HepG2 (cell line): ENCODE data around the gene CRYM. TPM values are rescaled to one million over a fixed set of nuclear protein-coding genes. Genes with fewer than 3 reads are reported as not detected.

Source experiments
- ATAC-seq: fragments of 200-7000 bp; cut with Tn5 transposase; 3 replicates; pipeline ENCODE4 v1.9.1; 2020; ENCODE audit warnings: mild to moderate bottlenecking, moderate library complexity
- BruUV-seq: library from RNA; stranded (reverse); fragments of 400-500 nt; replicated peaks from 2 replicates; lab custom pipeline; 2021; lab: Mats Ljungman, UMichigan
- CTCF ChIA-PET: fragments of 300-600 bp; formaldehyde crosslinking; extraction: SDS; loops from one replicate; lab custom pipeline; 2021; ENCODE audit warnings: low total read pairs, inconsistent platforms, low intra/inter-chr PET ratio; lab: Yijun Ruan, JAX
- POLR2A ChIA-PET: fragments of 350-600 bp; sonication (Branson Sonifier 250); formaldehyde crosslinking; loops from one replicate; lab custom pipeline; 2020; ENCODE audit warnings: antibody characterized with exemption, inconsistent platforms; lab: Yijun Ruan, JAX
- DNase-seq: peaks from one replicate; pipeline ENCODE4 v3.0.0-alpha.2; 2015; ENCODE audit warnings: low spot score
- FAIRE-seq: peaks from 3 replicates; lab custom pipeline; 2011; peaks lifted over from hg19 to GRCh38; lab: Jason Lieb, UNC
- H2AFZ ChIP-seq: one replicate; pipeline ENCODE4 v1.6.1; 2011; ENCODE audit warnings: low read length, inconsistent platforms
- H3K27ac ChIP-seq: fragments of 300-600 bp; 3 replicates; pipeline ENCODE4 v1.8.0; 2011; ENCODE audit warnings: mixed run types, mild to moderate bottlenecking, mixed read lengths, low read length, inconsistent platforms; ENCODE audit not compliant: insufficient read depth; ENCODE audit errors: extremely low read length
- H3K27me3 ChIP-seq, 2 experiments: fragments of 200-600 bp in 1 of 2; 2 replicates in 1 of 2; 3 replicates in 1 of 2; pipeline versions ENCODE4 v1.6.0 to v1.8.0; 2011; ENCODE audit warnings: low read length in 2 of 2, mild to moderate bottlenecking in 2 of 2, moderate library complexity in 2 of 2, inconsistent platforms in 1 of 2; ENCODE audit not compliant: insufficient read depth in 2 of 2, control insufficient read depth in 1 of 2
- H3K36me3 ChIP-seq, 2 experiments: fragments of 200-600 bp in 1 of 2; replicated peaks in 1 of 2; 2 replicates in 1 of 2; 3 replicates in 1 of 2; pipeline versions ENCODE4 v1.5.1 to v1.8.0; 2011; ENCODE audit warnings: low read length in 2 of 2, inconsistent platforms in 1 of 2; ENCODE audit not compliant: insufficient read depth in 2 of 2, control insufficient read depth in 1 of 2
- H3K4me1 ChIP-seq: 2 replicates; pipeline ENCODE4 v1.5.1; 2012; ENCODE audit warnings: low read length, inconsistent platforms; ENCODE audit not compliant: insufficient read depth
- H3K4me2 ChIP-seq: 2 replicates; pipeline ENCODE4 v1.6.0; 2011; ENCODE audit warnings: low read depth, low read length, inconsistent platforms
- H3K4me3 ChIP-seq, 3 experiments: fragments of 200-600 bp in 1 of 3; sonication (generic), shearing (Covaris generic) in 1 of 3; replicated peaks in 1 of 3; 2 replicates each; pipeline ENCODE4 v1.5.1; 2011 to 2016; ENCODE audit warnings: low read length in 3 of 3, inconsistent platforms in 2 of 3, low read depth in 2 of 3, mild to moderate bottlenecking in 2 of 3, control low read depth in 1 of 3, mixed read lengths in 1 of 3; ENCODE audit not compliant: insufficient read depth in 1 of 3
- H3K79me2 ChIP-seq: one replicate; pipeline ENCODE4 v1.6.1; 2011; ENCODE audit warnings: low read length, inconsistent platforms; ENCODE audit not compliant: insufficient read depth
- H3K9ac ChIP-seq: 2 replicates; pipeline ENCODE4 v1.6.0; 2011; ENCODE audit warnings: mild to moderate bottlenecking, low read depth, low read length, inconsistent platforms; ENCODE audit not compliant: insufficient read depth
- H3K9me3 ChIP-seq: 2 replicates; pipeline ENCODE4 v1.5.1; 2012; ENCODE audit warnings: mild to moderate bottlenecking, low read length
- H4K20me1 ChIP-seq: 2 replicates; pipeline ENCODE4 v1.6.0; 2011; ENCODE audit warnings: inconsistent platforms, mild to moderate bottlenecking, low read length, moderate library complexity; ENCODE audit not compliant: insufficient read depth
- CBX2 ChIP-seq, 2 experiments: fragments of 200-600 bp in 1 of 2; sonication (generic); formaldehyde crosslinking in 1 of 2; IDR thresholded peaks; 2 replicates each; pipeline versions ENCODE4 v1.7.0 to v1.8.1; 2018 to 2022; ENCODE audit warnings: low read depth in 2 of 2, low read length in 1 of 2, mild to moderate bottlenecking in 1 of 2, missing genetic modification reagents in 1 of 2
- CEBPB ChIP-seq: IDR thresholded peaks from 2 replicates; pipeline ENCODE4 v1.6.1; 2011; ENCODE audit warnings: low read depth, low read length, improper control_type of control experiment, borderline replicate concordance
- CEBPG ChIP-seq: IDR thresholded peaks from 2 replicates; pipeline ENCODE4 v1.6.1; 2016
- FOSL2 ChIP-seq: sonication (generic); formaldehyde crosslinking; IDR thresholded peaks from 2 replicates; pipeline ENCODE4 v1.4.0; 2020; ENCODE audit warnings: missing genetic modification reagents
- FOXK1 ChIP-seq: sonication (generic); formaldehyde crosslinking; IDR thresholded peaks from 2 replicates; pipeline ENCODE4 v1.4.0; 2020; ENCODE audit warnings: low read depth, missing genetic modification reagents, borderline replicate concordance
- GATAD2A ChIP-seq: IDR thresholded peaks from 2 replicates; pipeline ENCODE4 v1.6.1; 2016
- HMG20A ChIP-seq: IDR thresholded peaks from 2 replicates; pipeline ENCODE4 v1.6.1; 2016; ENCODE audit warnings: borderline replicate concordance
- PITX1 ChIP-seq: sonication (generic); formaldehyde crosslinking; IDR thresholded peaks from 2 replicates; pipeline ENCODE4 v1.5.1; 2020; ENCODE audit warnings: mild to moderate bottlenecking, missing genetic modification reagents
- RXRB ChIP-seq: IDR thresholded peaks from 2 replicates; pipeline ENCODE4 v1.6.1; 2016; ENCODE audit warnings: borderline replicate concordance, missing genetic modification reagents, missing compliant biosample characterization
- SOX6 ChIP-seq, 2 experiments: fragments of 450-650 bp in 1 of 2; sonication (generic) in 1 of 2; formaldehyde crosslinking in 1 of 2; IDR thresholded peaks; 2 replicates each; pipeline versions ENCODE4 v1.4.0 to v1.6.1; 2017 to 2020; ENCODE audit warnings: antibody characterized with exemption in 1 of 2, mild to moderate bottlenecking in 1 of 2, missing genetic modification reagents in 1 of 2
- TEAD3 ChIP-seq: optimal IDR thresholded peaks from 2 replicates; pipeline ENCODE3; 2016; ENCODE audit warnings: borderline replicate concordance
- THAP8 ChIP-seq: sonication (generic); formaldehyde crosslinking; IDR thresholded peaks from 2 replicates; pipeline ENCODE4 v1.5.1; 2020; ENCODE audit warnings: missing genetic modification reagents, mild to moderate bottlenecking, borderline replicate concordance
- WGBS: methylation state at CpG from one replicate; pipeline ENCODE4 v1.1.6; 2017; ENCODE audit warnings: low lambda C conversion rate; 5-methylcytosine and 5-hydroxymethylcytosine counted together
- in situ Hi-C: cut with HindIII; loops from 2 replicates; pipeline ENCODE4 v1.10.0; 2017; ENCODE audit warnings: low pct_unique_long_range_greater_than_20kb; ENCODE audit not compliant: extremely low pct_ligation_motif_present
- intact Hi-C: fragments of 100-400 bp; cut with micrococcal nuclease; formaldehyde crosslinking; loops from one replicate; pipeline ENCODE4 v1.10.0; 2022; ENCODE audit not compliant: unreplicated experiment
- polyA plus RNA-seq, 8 experiments: library from polyadenylated mRNA; depleted of rRNA in 3 of 8; stranded (reverse) in 7 of 8; unstranded in 1 of 8; fragments of >200 nt; fragmentation: Illumina TruSeq in 4 of 8; extraction: Trizol in 4 of 8; gene quantifications; 2 replicates each; pipeline versions ENCODE4 v1.2.1 to v1.2.3, GENCODE V29; 2011 to 2016; ENCODE audit warnings: low read depth in 4 of 8, missing spikeins in 1 of 8, mixed read lengths in 1 of 8; ENCODE audit not compliant: insufficient read depth in 1 of 8
- total RNA-seq, 5 experiments: library from RNA; depleted of rRNA; stranded (reverse); fragments of >200 nt; fragmentation: Illumina TruSeq; extraction: Trizol; gene quantifications; 2 replicates each; pipeline ENCODE4 v1.2.3, GENCODE V29; 2016; ENCODE audit warnings: low read depth in 1 of 5
- TF ChIP-seq, protein P1 (sequence below): sonication (generic); formaldehyde crosslinking; IDR thresholded peaks from 2 replicates; pipeline ENCODE4 v1.5.0; 2020; ENCODE audit warnings: missing genetic modification reagents

The CRYM gene
- total and polyA plus RNA-seq, 2 of the 13 experiments (the other 11 are each of a cell fraction or from before 2014, with no cell fraction given) = 1.9 to 2.2 TPM

DNA sequence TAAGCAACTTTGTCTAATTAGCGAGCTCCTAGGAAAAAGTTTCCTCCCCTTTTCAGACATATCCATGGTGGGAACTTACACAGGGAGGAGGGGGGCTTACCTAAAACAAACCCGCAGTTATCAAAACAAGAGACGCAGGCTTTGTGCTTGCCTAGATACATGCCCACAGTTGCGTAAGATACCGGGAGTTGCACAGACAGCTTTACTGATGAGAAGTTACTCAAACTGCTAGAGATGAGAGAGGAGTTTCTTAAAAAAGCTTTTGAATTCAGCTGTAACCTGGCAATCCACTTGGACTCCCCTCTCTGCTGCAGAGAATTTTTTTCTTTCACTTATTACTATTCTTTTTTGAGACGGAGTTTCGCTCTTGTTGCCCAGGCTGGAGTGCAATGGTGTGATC is 59.9 kb downstream of the CRYM start:
- Histone ChIP-seq H3K79me2 (no peaks in the 10 kb centered on the region), H3K9me3 (no peaks in the 10 kb centered on the region), H3K4me2 (peak overlapping the region; percentile 36; the same call in 1 of the 2 replicates), H4K20me1 (no peaks in the 10 kb centered on the region), H3K9ac (no peak overlapping the region), H3K36me3 (no peaks in the 10 kb centered on the region), H3K27ac (no peak overlapping the region), H3K4me3 (peak overlapping the region in 1 of 3 experiments; percentile 2; a peak in 1 of 6 replicates), H2AFZ (no peak overlapping the region), H3K27me3 (no peaks in the 10 kb centered on the region; a peak in 2 of 5 replicates), H3K4me1 (peaks cover 33% of the 10 kb centered on the region)
- ChIA-PET POLR2A (no interaction called here), CTCF (no interaction called here)
- ATAC-seq = peak; percentile 63
- TF ChIP-seq GATAD2A (CRISPR knock-in tag) = peak; percentile 38; the same call in 1 of the 2 replicates
- TF ChIP-seq FOXK1 = 0 out of 2 replicates have a peak, but pooled peaks have one; percentile 14
- TF ChIP-seq PITX1 = peak; percentile 19; the same call in 1 of the 2 replicates
- no peak for TF ChIP-seq CBX2 (IDR thresholded peaks at IDR 0.05; ENCODE audit: low read depth, low read length)
- no peak for TF ChIP-seq CBX2 (CRISPR knock-in tag; IDR thresholded peaks at IDR 0.05; ENCODE audit: low read depth)
- TF ChIP-seq TEAD3 (CRISPR knock-in tag) = peak; percentile 22
- peak; percentile 96 for TF ChIP-seq CEBPB
- TF ChIP-seq RXRB (CRISPR knock-in tag) = 0 out of 2 replicates have a peak, but pooled peaks have one; percentile 21
- no peak for TF ChIP-seq THAP8
- TF ChIP-seq CEBPG = peak; percentile 94
- 0 out of 2 replicates have a peak, but pooled peaks have one; percentile 29 for TF ChIP-seq HMG20A (CRISPR knock-in tag)
- TF ChIP-seq FOSL2 (CRISPR knock-in tag) = no peak
- TF ChIP-seq, protein P1, sequence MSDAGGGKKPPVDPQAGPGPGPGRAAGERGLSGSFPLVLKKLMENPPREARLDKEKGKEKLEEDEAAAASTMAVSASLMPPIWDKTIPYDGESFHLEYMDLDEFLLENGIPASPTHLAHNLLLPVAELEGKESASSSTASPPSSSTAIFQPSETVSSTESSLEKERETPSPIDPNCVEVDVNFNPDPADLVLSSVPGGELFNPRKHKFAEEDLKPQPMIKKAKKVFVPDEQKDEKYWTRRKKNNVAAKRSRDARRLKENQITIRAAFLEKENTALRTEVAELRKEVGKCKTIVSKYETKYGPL (CRISPR knock-in tag) = peak; percentile 54; the same call in 1 of the 2 replicates
- no peak for TF ChIP-seq SOX6 (IDR thresholded peaks at IDR 0.05)
- peak; percentile 40; the same call in 1 of the 2 replicates for TF ChIP-seq SOX6 (CRISPR knock-in tag; IDR thresholded peaks at IDR 0.05)
- intact Hi-C loops = no loop called here
- in situ Hi-C loops = no loop called here
- 2% methylated on average over 7 of the region's 7 CpGs for WGBS
- FAIRE-seq = peak; percentile 30
- BruUV-seq = no TSS peak
- DNase-seq = peak; percentile 52
